Vagina (tissue), 2 donors: ENCODE data around the gene OR1S2. TPM values are rescaled to one million over a fixed set of nuclear protein-coding genes. Genes with fewer than 3 reads are reported as not detected.
"Not testable (repeated sequence)": the region's sequence is repeated elsewhere in the genome, so short reads cannot be mapped to it uniquely, and the experiment has no call there.

Source experiments
- DNase-seq, 2 donors: peaks; one replicate each; pipeline ENCODE4 v3.0.0-alpha.2; 2017; ENCODE audit errors: extremely low spot score in 2 of 2
- H3K27ac ChIP-seq: fragments of 200-600 bp; sonication (generic); one replicate; pipeline ENCODE4 v1.5.1; 2019
- H3K27me3 ChIP-seq: fragments of 200-600 bp; sonication (generic); one replicate; pipeline ENCODE4 v1.5.1; 2019
- H3K36me3 ChIP-seq, 2 donors: fragments of 200-600 bp; sonication (generic); one replicate each; pipeline ENCODE4 v1.5.1; 2017 to 2019
- H3K4me1 ChIP-seq: fragments of 200-600 bp; sonication (generic); one replicate; pipeline ENCODE4 v1.5.1; 2019
- H3K4me3 ChIP-seq, 2 donors: fragments of 200-600 bp; sonication (generic); 1 replicate in 1 of 2; 2 replicates in 1 of 2; pipeline ENCODE4 v1.5.1; 2016 to 2019
- H3K9me3 ChIP-seq: fragments of 200-600 bp; sonication (generic); one replicate; pipeline ENCODE4 v1.5.1; 2019
- CTCF ChIP-seq, 3 experiments: fragments of 450-650 bp in 2 of 3; fragments of 200-600 bp in 1 of 3; sonication (generic) in 1 of 3; IDR thresholded peaks; one replicate each; pipeline ENCODE4 v1.5.1; 2017 to 2019; ENCODE audit warnings: antibody characterized with exemption in 3 of 3, mild to moderate bottlenecking in 2 of 3, moderate library complexity in 2 of 3
- POLR2A ChIP-seq, 2 donors: fragments of 450-650 bp; IDR thresholded peaks; one replicate each; pipeline ENCODE4 v1.6.1; 2017; ENCODE audit warnings: antibody characterized with exemption in 2 of 2, mild to moderate bottlenecking in 2 of 2, moderate library complexity in 2 of 2
- POLR2AphosphoS5 ChIP-seq, 2 donors: sonication (generic); formaldehyde crosslinking; IDR thresholded peaks; one replicate each; pipeline ENCODE4 v1.9.0; 2017; ENCODE audit warnings: antibody characterized with exemption in 2 of 2, mild to moderate bottlenecking in 2 of 2, low read depth in 1 of 2; ENCODE audit not compliant: insufficient read depth in 1 of 2
- intact Hi-C: fragments of 100-400 bp; cut with DNase I; formaldehyde crosslinking; loops from one replicate; pipeline ENCODE4 v1.15.1; 2023
- total RNA-seq: library from RNA; depleted of rRNA; stranded (reverse); fragments of >200 nt; gene quantifications from one replicate; pipeline ENCODE4 v1.2.3, GENCODE V29; 2016

OR1S2 gene
- total RNA-seq, result not detected

- intact Hi-C loops, result no loop called here
- H3K4me1 ChIP-seq, result no peaks in the 10 kb centered on the region
- no peaks in the 10 kb centered on the region for H3K27me3 ChIP-seq
- H3K9me3 ChIP-seq, result no peaks in the 10 kb centered on the region
- DNase-seq, result no peak
- no peak within 1 kb of the TSS for H3K4me3 ChIP-seq
- H3K27ac ChIP-seq, result no peak within 1 kb of the TSS
- TF ChIP-seq POLR2A (IDR thresholded peaks at IDR 0.05) (no peak), CTCF (IDR thresholded peaks at IDR 0.05) (no peak), POLR2AphosphoS5 (IDR thresholded peaks at IDR 0.05; ENCODE audit: insufficient read depth in 1 of 2, low read depth in 1 of 2) (no peak)
- no peaks in the 10 kb centered on the region for H3K36me3 ChIP-seq
Measured at GRCh38 chr11:58204042-58204441, at the start of gene OR1S2. Gene OR1S2 (minus strand): TSS chr11:58204142. CDS start chr11:58204142, 0 bp downstream.

GRCh38 chr11:58243954-58244353, 40.0 kb upstream of the OR1S2 start:
- Histone ChIP-seq H3K36me3 (no peaks in the 10 kb centered on the region), H3K27me3 (no peaks in the 10 kb centered on the region), H3K4me3 (no peak overlapping the region), H3K27ac (no peak overlapping the region), H3K4me1 (no peaks in the 10 kb centered on the region), H3K9me3 (no peaks in the 10 kb centered on the region)
- intact Hi-C loops, result no loop called here
- no peak for DNase-seq
- TF ChIP-seq POLR2AphosphoS5 (IDR thresholded peaks at IDR 0.05; ENCODE audit: insufficient read depth in 1 of 2, low read depth in 1 of 2) (no peak), CTCF (IDR thresholded peaks at IDR 0.05) (no peak), POLR2A (IDR thresholded peaks at IDR 0.05) (no peak)

GRCh38 chr11:58227956-58228615, 24.1 kb upstream of the OR1S2 start:
- intact Hi-C loops, result no loop called here
- no peak for DNase-seq
- no peak overlapping the region for H3K4me3 ChIP-seq
- no peaks in the 10 kb centered on the region for H3K36me3 ChIP-seq
- no peak overlapping the region for H3K27ac ChIP-seq
- TF ChIP-seq CTCF (IDR thresholded peaks at IDR 0.05) (no peak), POLR2A (IDR thresholded peaks at IDR 0.05) (no peak), POLR2AphosphoS5 (IDR thresholded peaks at IDR 0.05; ENCODE audit: insufficient read depth in 1 of 2, low read depth in 1 of 2) (no peak)
- no peaks in the 10 kb centered on the region for H3K4me1 ChIP-seq
- H3K9me3 ChIP-seq, result no peaks in the 10 kb centered on the region
- no peaks in the 10 kb centered on the region for H3K27me3 ChIP-seq

GRCh38 chr11:58222721-58223120, 18.8 kb upstream of the OR1S2 start:
- Histone ChIP-seq H3K36me3 (no peaks in the 10 kb centered on the region), H3K4me1 (no peaks in the 10 kb centered on the region), H3K27ac (no peak overlapping the region), H3K27me3 (no peaks in the 10 kb centered on the region), H3K4me3 (no peak overlapping the region), H3K9me3 (no peaks in the 10 kb centered on the region)
- no peak for DNase-seq
- intact Hi-C loops, result loop anchor here (5.0 kb wide), 1 partner anchor 975 kb away; no protein-coding TSS in a partner anchor
- TF ChIP-seq POLR2A (IDR thresholded peaks at IDR 0.05), result no peak
- no peak for TF ChIP-seq CTCF (IDR thresholded peaks at IDR 0.05)
- no peak for TF ChIP-seq POLR2AphosphoS5 (IDR thresholded peaks at IDR 0.05; ENCODE audit: insufficient read depth in 1 of 2, low read depth in 1 of 2)

GRCh38 chr11:58216476-58216875, 12.5 kb upstream of the OR1S2 start:
- H3K27ac ChIP-seq, result no peak overlapping the region
- no peaks in the 10 kb centered on the region for H3K27me3 ChIP-seq
- no peaks in the 10 kb centered on the region for H3K36me3 ChIP-seq
- TF ChIP-seq POLR2A (IDR thresholded peaks at IDR 0.05), result no peak
- no peak for TF ChIP-seq CTCF (IDR thresholded peaks at IDR 0.05)
- TF ChIP-seq POLR2AphosphoS5 (IDR thresholded peaks at IDR 0.05; ENCODE audit: insufficient read depth in 1 of 2, low read depth in 1 of 2), result no peak
- intact Hi-C loops, result no loop called here
- no peak overlapping the region for H3K4me3 ChIP-seq
- no peak for DNase-seq
- no peaks in the 10 kb centered on the region for H3K4me1 ChIP-seq
- no peaks in the 10 kb centered on the region for H3K9me3 ChIP-seq

GRCh38 chr11:58212420-58212819, 8.5 kb upstream of the OR1S2 start, which contains the start of gene OR1S1:
Gene OR1S1 (plus strand): TSS chr11:58212720.
- intact Hi-C loops, H3K36me3 ChIP-seq, H3K27me3 ChIP-seq, H3K4me3 ChIP-seq, H3K4me1 ChIP-seq, DNase-seq, H3K9me3 ChIP-seq, H3K27ac ChIP-seq: not testable (repeated sequence)
